Thymus (tissue), 11 donors: Measurements from ENCODE around the gene ELANE. TPM values are rescaled to one million over a fixed set of nuclear protein-coding genes. Genes with fewer than 3 reads are reported as not detected.
A peak's percentile ranks its signal among the peaks of the same experiment; 100 is the strongest.

Experiments used
- DNase-seq, 9 donors: peaks; one replicate each; pipeline ENCODE4 v3.0.0-alpha.2; 2013; ENCODE audit warnings: low spot score in 9 of 9, low read depth in 6 of 9, missing footprints in 1 of 9
- H3K27ac ChIP-seq, 2 donors: one replicate each; pipeline ENCODE4 v1.5.1; 2013; ENCODE audit warnings: control low read depth in 1 of 2, low read depth in 1 of 2, low read length in 1 of 2, mild to moderate bottlenecking in 1 of 2, moderate library complexity in 1 of 2
- H3K27me3 ChIP-seq, 2 donors: one replicate each; pipeline ENCODE4 v1.5.1; 2013; ENCODE audit warnings: low read length in 1 of 2; ENCODE audit not compliant: control insufficient read depth in 2 of 2, insufficient read depth in 1 of 2
- H3K36me3 ChIP-seq, 2 donors: one replicate each; pipeline ENCODE4 v1.5.1; 2013; ENCODE audit warnings: low read length in 1 of 2, mild to moderate bottlenecking in 1 of 2, moderate library complexity in 1 of 2; ENCODE audit not compliant: control insufficient read depth in 2 of 2, insufficient read depth in 2 of 2
- H3K4me1 ChIP-seq, 2 donors: one replicate each; pipeline ENCODE4 v1.5.1; 2013; ENCODE audit warnings: low read length in 2 of 2; ENCODE audit not compliant: control insufficient read depth in 2 of 2, insufficient read depth in 2 of 2
- H3K4me3 ChIP-seq, 2 donors: one replicate each; pipeline ENCODE4 v1.5.1; 2013; ENCODE audit warnings: low read length in 2 of 2, control low read depth in 1 of 2, mild to moderate bottlenecking in 1 of 2
- H3K9me3 ChIP-seq, 2 donors: one replicate each; pipeline ENCODE4 v1.5.1; 2013; ENCODE audit warnings: low read length in 1 of 2, mild to moderate bottlenecking in 1 of 2; ENCODE audit not compliant: control insufficient read depth in 2 of 2, insufficient read depth in 1 of 2
- WGBS: extraction: QIAGEN DNeasy Blood & Tissue Kit; methylation state at CpG from one replicate; pipeline ENCODE4 v1.1.7; 2013; 5-methylcytosine and 5-hydroxymethylcytosine counted together
- polyA plus RNA-seq: library from polyadenylated mRNA; stranded (reverse); fragments of 200-250 nt; gene quantifications from one replicate; pipeline ENCODE4 v1.2.3, GENCODE V29; 2013
- total RNA-seq: library from RNA; stranded (reverse); fragments of 120-200 nt; gene quantifications from one replicate; pipeline ENCODE4 v1.2.4, GENCODE V29; 2013
- donor health status: healthy.

The ELANE gene
- total and polyA plus RNA-seq, 2 donors: 7.7 to 11.2 TPM

DNA sequence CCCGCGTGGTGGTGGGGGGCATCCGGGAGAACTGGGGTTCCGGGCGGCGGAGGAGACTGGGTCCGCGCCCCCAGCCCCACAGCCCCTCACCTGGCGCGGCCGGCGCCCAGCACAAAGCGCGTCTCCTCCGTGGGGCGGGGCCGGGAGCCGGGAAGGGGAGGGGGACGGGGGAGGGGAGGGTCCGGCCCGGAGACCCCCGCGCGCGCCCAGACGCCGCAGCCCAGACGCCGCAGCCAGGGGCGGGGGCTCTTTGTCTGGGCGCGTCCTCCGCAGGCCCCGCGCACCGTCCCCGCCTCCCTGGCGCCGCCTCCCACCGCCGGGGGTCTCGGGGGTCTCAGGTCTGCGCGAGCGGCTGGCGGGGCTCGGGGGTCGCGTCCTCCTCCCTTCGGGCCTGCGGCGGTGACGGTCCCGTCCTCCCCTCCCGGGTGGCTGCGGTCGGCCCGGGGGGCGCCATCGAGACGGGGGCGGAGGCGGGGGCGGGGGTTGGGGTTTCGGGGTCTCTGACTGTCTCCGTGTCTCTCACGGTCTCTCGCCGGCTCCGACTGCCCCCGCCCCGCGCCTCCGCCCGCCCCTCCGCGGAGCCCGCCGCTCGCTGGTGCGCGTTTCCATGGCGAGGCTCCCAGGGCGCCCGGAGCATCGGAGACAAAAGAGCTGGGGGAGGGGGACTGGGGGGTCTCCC lies 30.1 kb upstream of the ELANE start, which contains the start of gene PLPPR3:
TSS of gene PLPPR3 (minus strand) at position 131 of the 679 bp plus-strand sequence. CDS start 396 bp downstream, outside the sequence.
- Histone ChIP-seq H3K36me3 (no peaks in the 10 kb centered on the region), H3K27me3 (peaks cover 28 to 66% of the 10 kb centered on the region in 2 donors), H3K9me3 (no peaks in the 10 kb centered on the region), H3K27ac (no peak within 1 kb of the TSS), H3K4me3 (peak within 1 kb of the TSS in 1 of 2 donors; percentile 25), H3K4me1 (no peaks in the 10 kb centered on the region)
- 3% methylated on average over 86 of the region's 86 CpGs for WGBS
- DNase-seq: no peak

- 72% methylated on average over 12 of the region's 12 CpGs for WGBS
- no peak for DNase-seq
- Histone ChIP-seq H3K9me3 (no peaks in the 10 kb centered on the region), H3K27ac (no peak overlapping the region), H3K4me1 (no peaks in the 10 kb centered on the region), H3K36me3 (no peaks in the 10 kb centered on the region), H3K4me3 (no peak overlapping the region), H3K27me3 (peaks cover 28 to 77% of the 10 kb centered on the region in 2 donors)
These were observed 28.5 kb upstream of the ELANE start for GRCh38 chr19:823565-824121.

DNA sequence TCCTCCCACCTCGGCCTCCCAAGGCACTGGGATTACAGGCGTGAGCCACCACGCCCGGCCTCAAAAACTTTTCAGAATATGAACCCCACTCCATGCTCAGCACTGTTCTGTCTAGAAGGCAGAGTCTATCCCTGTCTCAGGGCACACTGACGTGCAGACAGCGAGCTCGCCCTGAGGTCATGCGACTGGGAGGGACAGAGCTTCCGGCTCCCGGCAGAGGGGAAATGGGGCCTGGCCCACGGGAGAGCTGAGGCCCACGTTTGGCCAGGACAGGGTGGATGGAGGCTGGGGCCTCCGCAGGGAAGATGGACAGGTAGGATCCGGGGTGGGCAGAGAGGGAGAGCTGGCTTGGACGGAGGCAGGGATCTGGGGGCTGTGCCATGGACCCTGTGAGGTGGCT lies 27.2 kb upstream of the ELANE start:
- 79% methylated on average over 15 of the region's 15 CpGs for WGBS
- no peak for DNase-seq
- H3K4me1 ChIP-seq: no peaks in the 10 kb centered on the region

GRCh38 chr19:825897-826644 lies 26.0 kb upstream of the ELANE start:
- Histone ChIP-seq H3K36me3 (no peaks in the 10 kb centered on the region), H3K4me1 (no peaks in the 10 kb centered on the region), H3K9me3 (no peaks in the 10 kb centered on the region), H3K27ac (no peak overlapping the region), H3K4me3 (no peak overlapping the region), H3K27me3 (peaks cover 24 to 74% of the 10 kb centered on the region in 2 donors)
- WGBS: 84% methylated on average over 19 of the region's 19 CpGs
- no peak for DNase-seq

More for the DNA sequence above, 27.2 kb upstream of the ELANE start:
- peaks cover 28 to 79% of the 10 kb centered on the region in 2 donors for H3K27me3 ChIP-seq
- H3K9me3 ChIP-seq: no peaks in the 10 kb centered on the region
- H3K27ac ChIP-seq: no peak overlapping the region
- no peak overlapping the region for H3K4me3 ChIP-seq
- no peaks in the 10 kb centered on the region for H3K36me3 ChIP-seq

DNA sequence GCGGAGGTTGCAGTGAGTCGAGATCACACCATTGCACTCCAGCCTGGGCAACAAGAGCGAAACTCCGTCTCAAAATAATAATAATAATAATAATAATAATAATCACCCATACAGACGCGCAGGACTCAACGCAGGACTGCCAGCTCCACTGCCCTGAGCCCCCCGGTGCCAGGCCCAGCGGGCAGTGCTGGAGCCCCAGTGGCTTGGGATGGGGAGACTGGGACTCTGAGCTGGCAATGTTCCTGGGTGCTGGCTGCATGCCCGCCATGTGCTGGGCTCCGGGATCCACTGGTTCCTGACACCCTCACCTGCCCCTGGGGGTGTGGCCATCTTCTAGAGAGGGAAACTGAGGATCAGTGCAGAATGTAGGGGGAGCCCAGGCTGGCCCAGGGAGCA lies 24.8 kb upstream of the ELANE start:
- Histone ChIP-seq H3K27me3 (peaks cover 15 to 70% of the 10 kb centered on the region in 2 donors), H3K27ac (no peak overlapping the region), H3K4me1 (no peaks in the 10 kb centered on the region), H3K4me3 (no peak overlapping the region), H3K9me3 (no peaks in the 10 kb centered on the region), H3K36me3 (no peaks in the 10 kb centered on the region)
- WGBS: 97% methylated on average over 11 of the region's 11 CpGs
- no peak for DNase-seq

- no peak within 1 kb of the TSS for H3K27ac ChIP-seq
- no peaks in the 10 kb centered on the region for H3K9me3 ChIP-seq
- no peaks in the 10 kb centered on the region for H3K36me3 ChIP-seq
- WGBS: 87% methylated on average over 33 of the region's 33 CpGs
- no peak for DNase-seq
- H3K4me3 ChIP-seq: no peak within 1 kb of the TSS
- peaks cover 11 to 65% of the 10 kb centered on the region in 2 donors for H3K27me3 ChIP-seq
- H3K4me1 ChIP-seq: no peaks in the 10 kb centered on the region
These were observed 24.3 kb upstream of the ELANE start, which contains the start of gene AZU1 for GRCh38 chr19:827710-828321. AZU1 (plus strand) TSS chr19:827837; CDS start chr19:827847, 10 bp downstream.

DNA sequence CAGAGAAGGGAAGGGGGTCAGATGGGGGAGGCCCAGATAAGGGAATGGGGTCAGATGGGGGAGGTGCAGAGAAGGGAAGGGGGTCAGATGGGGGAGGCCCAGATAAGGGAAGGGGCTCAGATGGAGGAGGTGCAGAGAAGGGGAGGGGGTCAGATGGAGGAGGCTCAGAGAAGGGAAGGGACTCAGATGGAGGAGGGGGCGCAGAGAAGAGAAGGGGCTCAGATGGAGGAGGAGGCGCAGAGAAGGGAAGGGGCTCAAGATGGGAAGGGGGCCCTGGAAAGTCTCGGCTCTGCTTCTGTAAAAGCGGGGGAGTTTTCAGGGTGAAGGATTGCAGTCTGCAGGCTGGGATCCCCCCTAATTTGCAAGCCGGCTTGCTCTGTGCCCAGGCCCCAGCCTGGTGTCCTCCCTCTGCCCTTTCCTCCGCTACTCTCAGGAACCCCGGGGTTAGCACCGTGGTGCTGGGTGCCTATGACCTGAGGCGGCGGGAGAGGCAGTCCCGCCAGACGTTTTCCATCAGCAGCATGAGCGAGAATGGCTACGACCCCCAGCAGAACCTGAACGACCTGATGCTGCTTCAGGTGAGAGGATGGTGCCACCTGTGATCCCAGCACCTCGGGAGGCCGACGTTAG lies 22.9 kb upstream of the ELANE start:
- H3K4me3 ChIP-seq: no peak overlapping the region
- WGBS: 84% methylated on average over 18 of the region's 18 CpGs
- no peaks in the 10 kb centered on the region for H3K9me3 ChIP-seq
- H3K27me3 ChIP-seq: peaks cover 1 to 55% of the 10 kb centered on the region in 2 donors
- DNase-seq: no peak
- H3K36me3 ChIP-seq: no peaks in the 10 kb centered on the region
- H3K27ac ChIP-seq: no peak overlapping the region
- H3K4me1 ChIP-seq: no peaks in the 10 kb centered on the region

GRCh38 chr19:831407-832369 lies 20.4 kb upstream of the ELANE start:
- H3K27me3 ChIP-seq: peaks cover 2 to 54% of the 10 kb centered on the region in 2 donors
- no peak overlapping the region for H3K4me3 ChIP-seq
- no peak for DNase-seq
- WGBS: 82% methylated on average over 38 of the region's 38 CpGs
- H3K27ac ChIP-seq: no peak overlapping the region
- no peaks in the 10 kb centered on the region for H3K9me3 ChIP-seq
- H3K36me3 ChIP-seq: no peaks in the 10 kb centered on the region
- H3K4me1 ChIP-seq: no peaks in the 10 kb centered on the region
